Urinary bladder (tissue), 4 donors: ENCODE results near the gene KIAA0930. TPM values are rescaled to one million over a fixed set of nuclear protein-coding genes. Genes with fewer than 3 reads are reported as not detected.

Source experiments
- DNase-seq: peaks from one replicate; pipeline ENCODE4 v3.0.0-alpha.2; 2015; ENCODE audit errors: extremely low spot score
- H3K27ac ChIP-seq: one replicate; pipeline ENCODE4 v1.5.1; 2013; ENCODE audit warnings: low read depth, mild to moderate bottlenecking, moderate library complexity
- H3K36me3 ChIP-seq: one replicate; pipeline ENCODE4 v1.6.1; 2013; ENCODE audit warnings: mild to moderate bottlenecking, moderate library complexity; ENCODE audit not compliant: insufficient read depth
- H3K4me1 ChIP-seq: one replicate; pipeline ENCODE4 v1.6.1; 2013; ENCODE audit warnings: mild to moderate bottlenecking, moderate library complexity; ENCODE audit not compliant: insufficient read depth
- H3K4me3 ChIP-seq: one replicate; pipeline ENCODE4 v1.5.1; 2013; ENCODE audit warnings: low read depth, low read length
- WGBS: extraction: QIAGEN DNeasy Blood & Tissue Kit; methylation state at CpG from one replicate; pipeline ENCODE4 v1.1.7; 2013; 5-methylcytosine and 5-hydroxymethylcytosine counted together
- polyA plus RNA-seq: library from polyadenylated mRNA; stranded (reverse); fragments of 200-250 nt; gene quantifications from one replicate; pipeline ENCODE4 v1.2.3, GENCODE V29; 2013
- total RNA-seq: library from RNA; depleted of rRNA; stranded (reverse); fragments of >200 nt; gene quantifications from one replicate; pipeline ENCODE4 v1.2.3, GENCODE V29; 2014
- donor health status: healthy with polysubstance abuse.
- donor health status: healthy.

Gene KIAA0930
- total and polyA plus RNA-seq, 2 donors, result 22.9 to 58.7 TPM

GRCh38 chr22:45237065-45237990 is 3.4 kb downstream of the KIAA0930 start:
- WGBS, result 94% methylated on average over 15 of the region's 15 CpGs

DNA sequence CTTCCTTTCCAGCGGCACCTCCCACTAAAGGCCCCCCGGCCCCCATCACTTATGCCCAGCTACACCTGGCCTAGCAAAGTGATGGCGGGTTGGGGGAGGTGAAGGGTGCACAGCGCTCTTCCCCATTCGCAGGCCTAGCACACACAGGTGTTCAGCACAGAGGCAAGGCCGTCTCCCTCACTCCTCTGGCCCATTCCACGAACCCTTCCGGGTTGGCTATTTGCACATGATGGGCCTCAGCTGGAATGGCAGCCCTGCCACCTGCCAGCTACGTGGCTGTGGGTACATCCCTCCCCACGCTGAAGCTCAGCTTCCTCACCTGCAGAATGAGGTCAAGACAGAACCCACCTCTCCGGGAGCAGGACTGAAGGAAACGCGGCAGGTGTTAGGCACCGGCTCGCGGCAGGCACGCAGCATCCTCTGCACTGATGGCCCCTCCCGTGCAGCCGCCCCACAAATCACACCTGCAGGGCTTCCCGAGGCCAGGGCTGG is 4.8 kb downstream of the KIAA0930 start:
- H3K4me1 ChIP-seq, result no peaks in the 10 kb centered on the region
- 92% methylated on average over 20 of the region's 20 CpGs for WGBS
- DNase-seq, result no peak
- H3K27ac ChIP-seq, result no peak overlapping the region
- no peak overlapping the region for H3K4me3 ChIP-seq
- H3K36me3 ChIP-seq, result no peaks in the 10 kb centered on the region

More at GRCh38 chr22:45237065-45237990, 3.4 kb downstream of the KIAA0930 start:
- Histone ChIP-seq H3K27ac (no peak overlapping the region), H3K4me1 (no peaks in the 10 kb centered on the region), H3K4me3 (no peak overlapping the region), H3K36me3 (no peaks in the 10 kb centered on the region)
- no peak for DNase-seq

GRCh38 chr22:45235101-45235777 is 5.5 kb downstream of the KIAA0930 start:
- H3K36me3 ChIP-seq, result no peaks in the 10 kb centered on the region
- 74% methylated on average over 23 of the region's 23 CpGs for WGBS
- DNase-seq, result no peak
- H3K27ac ChIP-seq, result no peak overlapping the region
- H3K4me3 ChIP-seq, result no peak overlapping the region
- no peaks in the 10 kb centered on the region for H3K4me1 ChIP-seq

DNA sequence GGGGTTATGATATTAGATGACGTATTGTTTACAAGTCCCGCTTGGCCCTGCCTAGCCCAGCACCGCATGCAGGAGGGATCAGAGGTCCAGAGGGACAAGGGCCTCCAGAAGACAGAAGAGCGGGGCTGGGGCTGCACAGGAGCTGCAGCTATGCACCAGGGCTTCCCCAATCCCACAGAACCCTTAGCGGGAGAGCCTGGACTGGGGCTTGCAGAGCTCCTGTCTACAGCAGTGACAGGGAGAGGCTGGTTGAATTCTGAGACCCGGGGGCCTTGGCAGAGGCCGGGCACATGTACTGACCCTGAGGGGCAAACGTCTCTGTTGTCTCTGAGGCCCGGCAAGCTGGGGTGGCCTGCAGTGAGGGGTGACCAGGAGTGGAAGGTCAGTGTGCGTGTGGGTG is 6.9 kb downstream of the KIAA0930 start:
- no peak overlapping the region for H3K4me3 ChIP-seq
- no peak overlapping the region for H3K27ac ChIP-seq
- no peaks in the 10 kb centered on the region for H3K4me1 ChIP-seq
- 83% methylated on average over 10 of the region's 10 CpGs for WGBS
- no peak for DNase-seq
- H3K36me3 ChIP-seq, result no peaks in the 10 kb centered on the region

- H3K4me3 ChIP-seq, result no peak overlapping the region
- WGBS, result 90% methylated on average over 10 of the region's 10 CpGs
- H3K27ac ChIP-seq, result no peak overlapping the region
- no peaks in the 10 kb centered on the region for H3K36me3 ChIP-seq
- no peak for DNase-seq
- H3K4me1 ChIP-seq, result no peaks in the 10 kb centered on the region
These were observed 7.3 kb downstream of the KIAA0930 start for GRCh38 chr22:45233386-45233785.

- Histone ChIP-seq H3K36me3 (no peaks in the 10 kb centered on the region), H3K4me1 (no peaks in the 10 kb centered on the region), H3K4me3 (no peak overlapping the region), H3K27ac (no peak overlapping the region)
- DNase-seq, result no peak
- WGBS, result 83% methylated on average over 2 of the region's 2 CpGs
These were observed 9.4 kb downstream of the KIAA0930 start for GRCh38 chr22:45231293-45231692.

- Histone ChIP-seq H3K36me3 (no peaks in the 10 kb centered on the region), H3K27ac (no peak overlapping the region), H3K4me1 (no peaks in the 10 kb centered on the region), H3K4me3 (no peak overlapping the region)
- 87% methylated on average over 16 of the region's 16 CpGs for WGBS
- no peak for DNase-seq
These were observed 10.5 kb downstream of the KIAA0930 start for GRCh38 chr22:45230026-45230721.

DNA sequence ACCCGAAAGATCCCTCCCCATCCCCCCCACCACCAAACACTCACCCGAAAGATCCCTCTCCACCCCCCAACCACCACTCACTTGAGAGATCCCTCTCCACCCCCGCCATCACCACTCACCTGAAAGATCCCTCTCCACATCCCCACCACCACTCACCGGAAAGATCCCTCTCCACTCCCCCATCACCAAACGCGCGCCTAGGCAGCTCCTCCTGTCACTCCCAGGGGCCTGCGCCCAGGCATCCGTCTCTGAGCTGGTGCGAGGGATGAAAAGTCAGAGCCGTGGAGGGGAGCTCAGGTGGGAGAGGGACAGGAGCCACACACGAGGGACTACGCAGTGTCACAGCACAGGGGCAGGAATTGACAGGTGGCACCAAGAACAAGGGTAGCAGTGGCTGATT is 11.5 kb downstream of the KIAA0930 start:
- DNase-seq, result no peak
- Histone ChIP-seq H3K4me3 (no peak overlapping the region), H3K27ac (no peak overlapping the region), H3K4me1 (no peaks in the 10 kb centered on the region), H3K36me3 (no peaks in the 10 kb centered on the region)
- 81% methylated on average over 13 of the region's 13 CpGs for WGBS

- Histone ChIP-seq H3K4me1 (no peaks in the 10 kb centered on the region), H3K27ac (no peak overlapping the region), H3K36me3 (no peaks in the 10 kb centered on the region), H3K4me3 (no peak overlapping the region)
- WGBS, result 95% methylated on average over 8 of the region's 8 CpGs
- DNase-seq, result no peak
These were observed 12.3 kb downstream of the KIAA0930 start for GRCh38 chr22:45228401-45228754.

DNA sequence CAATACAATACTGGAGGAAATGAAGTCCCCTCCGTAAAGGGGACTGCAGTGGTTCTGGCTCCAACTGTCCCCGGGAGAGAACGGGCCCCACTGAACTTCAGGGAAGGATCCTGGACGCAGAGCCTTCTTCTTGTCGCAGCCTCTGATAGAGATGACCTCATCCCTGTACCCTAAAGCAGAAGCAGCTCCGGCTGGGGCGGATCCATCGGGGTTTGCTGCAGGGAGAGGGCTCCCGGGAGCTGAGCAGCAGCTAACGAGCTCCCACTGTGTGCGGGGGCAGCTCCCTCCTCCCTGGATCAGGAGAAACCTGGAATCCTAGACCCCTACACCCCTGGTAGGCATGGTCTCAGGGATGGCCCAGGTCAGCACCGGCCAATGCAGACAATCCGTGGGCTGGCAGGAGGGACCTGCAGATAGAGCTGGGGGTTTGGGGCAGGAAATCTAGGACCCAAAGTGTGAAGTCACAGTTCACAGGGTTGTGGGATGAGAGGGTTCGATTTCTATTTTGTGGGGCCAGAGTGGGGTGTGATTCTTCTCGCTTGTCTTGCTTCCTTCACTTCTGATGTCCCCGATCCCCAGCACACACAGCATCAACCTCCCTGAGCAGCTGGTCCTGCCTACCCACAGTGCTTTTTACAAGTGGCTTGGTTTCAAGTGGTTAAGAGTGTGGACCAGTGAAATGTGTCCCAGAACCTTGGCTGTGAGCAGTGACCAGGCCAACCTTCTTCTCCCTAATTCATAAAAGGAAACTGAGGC is 12.9 kb downstream of the KIAA0930 start:
- H3K4me1 ChIP-seq, result no peaks in the 10 kb centered on the region

GRCh38 chr22:45226503-45227186 is 14.0 kb downstream of the KIAA0930 start:
- WGBS, result 80% methylated on average over 17 of the region's 17 CpGs
- H3K36me3 ChIP-seq, result no peaks in the 10 kb centered on the region
- H3K4me3 ChIP-seq, result no peak overlapping the region
- no peaks in the 10 kb centered on the region for H3K4me1 ChIP-seq
- no peak for DNase-seq
- no peak overlapping the region for H3K27ac ChIP-seq

More for the DNA sequence above, 12.9 kb downstream of the KIAA0930 start:
- H3K27ac ChIP-seq, result no peak overlapping the region
- no peak overlapping the region for H3K4me3 ChIP-seq
- H3K36me3 ChIP-seq, result no peaks in the 10 kb centered on the region
- no peak for DNase-seq
- WGBS, result 84% methylated on average over 16 of the region's 16 CpGs

DNA sequence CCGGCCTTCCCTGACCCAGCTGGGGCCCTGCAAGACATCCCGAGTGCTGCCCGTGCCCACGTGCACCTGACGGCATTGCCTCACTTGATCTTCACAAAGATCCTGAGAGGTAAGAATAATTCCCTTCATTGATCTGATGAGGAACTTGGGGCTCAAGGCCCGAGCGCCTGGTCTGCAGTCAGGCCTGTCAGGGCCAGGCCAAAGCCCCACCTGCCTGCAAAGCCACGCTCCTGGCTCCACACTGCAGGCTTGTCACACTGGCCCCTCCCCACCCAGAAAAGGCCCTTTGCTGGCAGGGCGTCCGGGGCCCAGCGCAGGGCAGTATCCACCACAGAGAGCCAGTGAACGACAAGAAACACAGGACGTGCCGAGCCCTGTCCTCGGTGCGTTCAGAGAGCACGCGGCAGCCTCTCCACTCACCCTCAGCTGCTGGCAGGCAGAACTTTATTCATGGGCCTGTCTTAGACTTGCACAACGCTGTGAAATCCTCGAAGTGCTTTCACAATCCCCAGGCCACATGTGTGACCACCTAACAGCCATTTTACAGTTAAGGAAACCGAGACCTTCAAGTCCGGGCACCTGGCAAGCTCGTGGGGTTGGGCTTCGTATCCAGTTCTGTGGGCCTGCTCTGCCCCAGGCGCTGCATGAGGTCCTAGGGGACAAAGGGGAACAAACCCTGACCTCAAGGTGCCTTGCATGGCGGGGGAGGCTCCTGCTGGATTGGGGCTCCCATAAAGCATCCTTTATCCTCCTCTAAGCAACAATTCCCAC is 14.8 kb downstream of the KIAA0930 start:
- no peak overlapping the region for H3K27ac ChIP-seq
- 74% methylated on average over 26 of the region's 26 CpGs for WGBS
- H3K4me3 ChIP-seq, result no peak overlapping the region

More for the DNA sequence above, 14.8 kb downstream of the KIAA0930 start:
- Histone ChIP-seq H3K4me1 (no peaks in the 10 kb centered on the region), H3K36me3 (no peaks in the 10 kb centered on the region)
- DNase-seq, result no peak
